Limb (tissue), 2 donors: ENCODE measurements around the gene TMEM52.

Experiments
- DNase-seq, 2 donors: peaks; one replicate each; pipeline ENCODE4 v3.0.0-alpha.2; 2016; ENCODE audit errors: extremely low spot score in 2 of 2

Gene TMEM52

GRCh38 chr1:1926886-1927660, 8.0 kb upstream of the TMEM52 start:
- DNase-seq, result no peak

GRCh38 chr1:1926346-1926811, 7.3 kb upstream of the TMEM52 start:
- no peak for DNase-seq

- DNase-seq, result peak in 1 of 2 donors; percentile 24
Measured at GRCh38 chr1:1925437-1926345, 6.6 kb upstream of the TMEM52 start.

- no peak for DNase-seq
Measured at GRCh38 chr1:1924849-1925248, 5.8 kb upstream of the TMEM52 start.

GRCh38 chr1:1924386-1924785, 5.3 kb upstream of the TMEM52 start:
- DNase-seq, result peak in 1 of 2 donors; percentile 45

- peak in 1 of 2 donors; percentile 28 for DNase-seq
Measured at GRCh38 chr1:1922956-1923833, 4.1 kb upstream of the TMEM52 start.

GRCh38 chr1:1922702-1922955, 3.5 kb upstream of the TMEM52 start:
- DNase-seq, result no peak

GRCh38 chr1:1921901-1922701, 3.0 kb upstream of the TMEM52 start:
- DNase-seq, result peak in 1 of 2 donors; percentile 39

GRCh38 chr1:1921459-1921862, 2.4 kb upstream of the TMEM52 start:
- DNase-seq, result peak in 1 of 2 donors; percentile 38

GRCh38 chr1:1920608-1921458, 1.8 kb upstream of the TMEM52 start:
- peak in 1 of 2 donors; percentile 42 for DNase-seq

- no peak for DNase-seq
Measured at GRCh38 chr1:1920057-1920607, 1.1 kb upstream of the TMEM52 start.

GRCh38 chr1:1919304-1920056, 401 bp upstream of the TMEM52 start:
- DNase-seq, result peak; percentile 94 to 100

GRCh38 chr1:1917995-1918900, 831 bp downstream of the TMEM52 start:
- DNase-seq, result peak in 1 of 2 donors; percentile 37

- no peak for DNase-seq
Measured at GRCh38 chr1:1917304-1917976, 1.6 kb downstream of the TMEM52 start.

- DNase-seq, result peak in 1 of 2 donors; percentile 37
Measured at GRCh38 chr1:1916851-1917251, 2.2 kb downstream of the TMEM52 start.

GRCh38 chr1:1915911-1916840, 2.9 kb downstream of the TMEM52 start:
- DNase-seq, result peak in 1 of 2 donors; percentile 30
